Tibial artery (tissue), 4 donors: Measurements from ENCODE around the gene COL18A1.
"Not testable (repeated sequence)": the region's sequence is repeated elsewhere in the genome, so short reads cannot be mapped to it uniquely, and the experiment has no call there.

Experiments used
- DNase-seq, 2 donors: peaks; one replicate each; pipeline ENCODE4 v3.0.0-alpha.2; 2019
- H3K27ac ChIP-seq, 2 donors: fragments of 200-600 bp; sonication (generic) in 1 of 2; 1 replicate in 1 of 2; 2 replicates in 1 of 2; pipeline ENCODE4 v1.5.1; 2018 to 2019; ENCODE audit warnings: mild to moderate bottlenecking in 1 of 2
- H3K27me3 ChIP-seq, 2 donors: fragments of 200-600 bp; sonication (generic) in 1 of 2; one replicate each; pipeline versions ENCODE4 v1.5.1 to v1.6.0; 2016 to 2019
- H3K36me3 ChIP-seq, 3 donors: fragments of 200-600 bp; sonication (generic) in 2 of 3; one replicate each; pipeline ENCODE4 v1.5.1; 2016 to 2019; ENCODE audit warnings: mild to moderate bottlenecking in 2 of 3
- H3K4me1 ChIP-seq, 4 donors: fragments of 200-600 bp; sonication (generic) in 2 of 4; 1 replicate in 3 of 4; 2 replicates in 1 of 4; pipeline ENCODE4 v1.5.1; 2016 to 2019
- H3K4me3 ChIP-seq, 2 donors: fragments of 200-600 bp; sonication (generic) in 1 of 2; 1 replicate in 1 of 2; 2 replicates in 1 of 2; pipeline ENCODE4 v1.5.1; 2018 to 2019; ENCODE audit warnings: mild to moderate bottlenecking in 2 of 2
- H3K9me3 ChIP-seq, 3 donors: fragments of 200-600 bp; sonication (generic) in 1 of 3; one replicate each; pipeline ENCODE4 v1.5.1; 2016 to 2019
- intact Hi-C: fragments of 100-400 bp; cut with DNase I; formaldehyde crosslinking; loops from one replicate; pipeline ENCODE4 v1.15.0; 2023; ENCODE audit warnings: low total_unique reads
- TF ChIP-seq, protein P1 (sequence below), 2 experiments: fragments of 200-600 bp in 1 of 2; fragments of 450-650 bp in 1 of 2; IDR thresholded peaks; one replicate each; pipeline ENCODE4 v1.5.1; 2017 to 2019; ENCODE audit warnings: antibody characterized with exemption in 2 of 2, mild to moderate bottlenecking in 1 of 2, moderate library complexity in 1 of 2

The COL18A1 gene

GRCh38 chr21:45502006-45502345 lies 97.0 kb downstream of the COL18A1 start:
- TF ChIP-seq, protein P1, sequence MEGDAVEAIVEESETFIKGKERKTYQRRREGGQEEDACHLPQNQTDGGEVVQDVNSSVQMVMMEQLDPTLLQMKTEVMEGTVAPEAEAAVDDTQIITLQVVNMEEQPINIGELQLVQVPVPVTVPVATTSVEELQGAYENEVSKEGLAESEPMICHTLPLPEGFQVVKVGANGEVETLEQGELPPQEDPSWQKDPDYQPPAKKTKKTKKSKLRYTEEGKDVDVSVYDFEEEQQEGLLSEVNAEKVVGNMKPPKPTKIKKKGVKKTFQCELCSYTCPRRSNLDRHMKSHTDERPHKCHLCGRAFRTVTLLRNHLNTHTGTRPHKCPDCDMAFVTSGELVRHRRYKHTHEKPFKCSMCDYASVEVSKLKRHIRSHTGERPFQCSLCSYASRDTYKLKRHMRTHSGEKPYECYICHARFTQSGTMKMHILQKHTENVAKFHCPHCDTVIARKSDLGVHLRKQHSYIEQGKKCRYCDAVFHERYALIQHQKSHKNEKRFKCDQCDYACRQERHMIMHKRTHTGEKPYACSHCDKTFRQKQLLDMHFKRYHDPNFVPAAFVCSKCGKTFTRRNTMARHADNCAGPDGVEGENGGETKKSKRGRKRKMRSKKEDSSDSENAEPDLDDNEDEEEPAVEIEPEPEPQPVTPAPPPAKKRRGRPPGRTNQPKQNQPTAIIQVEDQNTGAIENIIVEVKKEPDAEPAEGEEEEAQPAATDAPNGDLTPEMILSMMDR (IDR thresholded peaks at IDR 0.05): no peak
- H3K27me3 ChIP-seq: no peaks in the 10 kb centered on the region

DNA sequence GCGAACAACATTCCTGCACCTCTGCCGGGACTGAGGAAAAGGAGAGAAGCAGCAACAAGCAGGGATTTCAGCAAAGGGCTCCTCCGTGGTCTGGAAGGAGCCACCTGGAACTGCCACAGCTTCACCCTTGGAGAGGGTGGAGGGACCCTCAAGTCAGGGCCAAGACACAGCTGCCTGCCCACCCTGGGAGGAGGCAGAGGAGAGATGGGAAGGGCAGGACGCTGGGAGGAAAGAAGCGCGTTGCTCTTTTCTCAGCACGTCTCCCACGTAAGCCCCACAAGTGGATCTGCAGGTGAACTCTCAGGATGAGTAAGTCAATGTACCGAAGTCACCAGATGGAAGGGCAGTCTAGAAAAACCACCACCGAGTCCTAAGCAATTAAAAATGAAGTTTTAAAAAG lies 97.6 kb downstream of the COL18A1 start:
- H3K9me3 ChIP-seq: no peaks in the 10 kb centered on the region
- peaks cover 37 to 75% (median 43%) of the 10 kb centered on the region in 3 donors for H3K36me3 ChIP-seq
- intact Hi-C loops: no loop called here
- no peak overlapping the region for H3K27ac ChIP-seq
- H3K4me1 ChIP-seq: no peaks in the 10 kb centered on the region
- peak in 1 of 2 donors; percentile 51 for DNase-seq
- no peak overlapping the region for H3K4me3 ChIP-seq
- H3K27me3 ChIP-seq: no peaks in the 10 kb centered on the region
- TF ChIP-seq, protein P1 (IDR thresholded peaks at IDR 0.05): no peak

More at GRCh38 chr21:45502006-45502345, 97.0 kb downstream of the COL18A1 start:
- peak in 1 of 2 donors; percentile 65 for DNase-seq
- intact Hi-C loops: no loop called here
- H3K27ac ChIP-seq: no peak overlapping the region
- H3K9me3 ChIP-seq: no peaks in the 10 kb centered on the region
- H3K4me1 ChIP-seq: no peaks in the 10 kb centered on the region
- H3K36me3 ChIP-seq: peaks cover 44 to 75% (median 49%) of the 10 kb centered on the region in 3 donors
- H3K4me3 ChIP-seq: no peak overlapping the region

GRCh38 chr21:45503226-45503625 lies 98.3 kb downstream of the COL18A1 start:
- peaks cover 31 to 73% (median 36%) of the 10 kb centered on the region in 3 donors for H3K36me3 ChIP-seq

GRCh38 chr21:45504021-45504515 lies 99.1 kb downstream of the COL18A1 start:
- TF ChIP-seq, protein P1 (IDR thresholded peaks at IDR 0.05): no peak
- Histone ChIP-seq H3K27me3 (no peaks in the 10 kb centered on the region), H3K27ac (no peak overlapping the region), H3K9me3 (no peaks in the 10 kb centered on the region), H3K36me3 (peaks cover 23 to 71% (median 28%) of the 10 kb centered on the region in 3 donors), H3K4me3 (no peak overlapping the region), H3K4me1 (no peaks in the 10 kb centered on the region)
- intact Hi-C loops: no loop called here
- no peak for DNase-seq

More at GRCh38 chr21:45503226-45503625, 98.3 kb downstream of the COL18A1 start:
- intact Hi-C loops, DNase-seq, H3K27me3 ChIP-seq, H3K27ac ChIP-seq, H3K4me1 ChIP-seq, H3K4me3 ChIP-seq, H3K9me3 ChIP-seq: not testable (repeated sequence)

- Histone ChIP-seq H3K9me3 (no peaks in the 10 kb centered on the region), H3K36me3 (peaks cover 26 to 71% (median 29%) of the 10 kb centered on the region in 3 donors), H3K27ac (no peak overlapping the region), H3K4me3 (no peak overlapping the region), H3K4me1 (no peaks in the 10 kb centered on the region), H3K27me3 (no peaks in the 10 kb centered on the region)
- peak in 1 of 2 donors; percentile 64 for DNase-seq
- TF ChIP-seq, protein P1 (IDR thresholded peaks at IDR 0.05): no peak
- intact Hi-C loops: no loop called here
Measured at GRCh38 chr21:45504516-45505415, 99.8 kb downstream of the COL18A1 start.

DNA sequence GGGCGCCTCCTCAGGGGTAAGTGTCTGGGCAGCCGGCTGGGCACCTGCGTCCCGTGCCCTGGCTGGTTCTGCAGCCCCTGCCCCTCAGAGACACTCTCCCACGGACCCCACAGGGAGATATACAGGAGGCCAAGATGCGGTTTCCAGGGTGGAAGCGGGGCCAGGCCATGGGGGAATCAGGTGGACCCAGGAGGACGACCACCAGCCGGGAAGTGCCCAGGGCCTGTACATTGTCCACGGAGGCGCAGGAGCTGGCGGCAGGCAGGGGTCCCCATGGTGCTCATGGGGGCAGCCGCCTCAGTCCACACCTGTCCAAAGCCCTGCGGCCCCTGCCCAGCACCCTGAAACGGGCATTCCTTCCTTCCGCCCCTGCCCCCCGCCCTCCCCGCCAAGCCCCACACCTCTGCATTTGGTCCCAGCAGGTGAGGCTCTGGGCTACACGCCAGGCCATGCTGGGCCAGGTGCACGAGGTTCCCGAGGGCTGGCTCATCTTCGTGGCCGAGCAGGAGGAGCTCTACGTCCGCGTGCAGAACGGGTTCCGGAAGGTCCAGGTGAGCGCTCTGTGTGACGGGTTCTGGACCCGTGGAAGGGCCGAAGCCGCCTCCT lies 100.6 kb downstream of the COL18A1 start:
- TF ChIP-seq, protein P1 (IDR thresholded peaks at IDR 0.05): no peak
- peak in 1 of 2 donors; percentile 67 for DNase-seq
- Histone ChIP-seq H3K27me3 (no peaks in the 10 kb centered on the region), H3K4me1 (no peaks in the 10 kb centered on the region), H3K27ac (no peak overlapping the region), H3K4me3 (no peak overlapping the region), H3K36me3 (peaks cover 32 to 78% (median 37%) of the 10 kb centered on the region in 3 donors), H3K9me3 (no peaks in the 10 kb centered on the region)
- intact Hi-C loops: no loop called here
